WTC11 (cell line): ENCODE measurements around the gene MAN1B1.

Experiments used
- ESRRA ChIP-seq: sonication (generic); formaldehyde crosslinking; IDR thresholded peaks from 2 replicates; pipeline ENCODE4 v1.8.1; 2022; ENCODE audit warnings: mild to moderate bottlenecking, missing genetic modification reagents, borderline replicate concordance
- JUN ChIP-seq: sonication (generic); formaldehyde crosslinking; IDR thresholded peaks from 2 replicates; pipeline ENCODE4 v1.8.0; 2023; ENCODE audit warnings: mild to moderate bottlenecking, missing genetic modification reagents
- OVOL2 ChIP-seq: fragments of 250-450 bp; sonication (Bioruptor Pico); IDR thresholded peaks from 2 replicates; pipeline ENCODE4 v1.9.0; 2021; ENCODE audit warnings: mild to moderate bottlenecking, borderline replicate concordance
- SMAD3 ChIP-seq: sonication (generic); formaldehyde crosslinking; IDR thresholded peaks from 2 replicates; pipeline ENCODE4 v1.8.0; 2022; ENCODE audit warnings: missing genetic modification reagents, mild to moderate bottlenecking, borderline replicate concordance
- SMAD4 ChIP-seq: sonication (generic); formaldehyde crosslinking; IDR thresholded peaks from 2 replicates; pipeline ENCODE4 v1.8.0; 2022; ENCODE audit warnings: mild to moderate bottlenecking, missing genetic modification reagents
- SP1 ChIP-seq: sonication (generic); formaldehyde crosslinking; conservative IDR thresholded peaks from 2 replicates; pipeline ENCODE4 v1.8.1; 2022; ENCODE audit warnings: missing genetic modification reagents
- TEAD4 ChIP-seq: sonication (generic); formaldehyde crosslinking; IDR thresholded peaks from 2 replicates; pipeline ENCODE4 v1.8.0; 2022; ENCODE audit warnings: mild to moderate bottlenecking, missing genetic modification reagents
- TF ChIP-seq, protein P1 (sequence below): sonication (generic); formaldehyde crosslinking; IDR thresholded peaks from 2 replicates; pipeline ENCODE4 v1.8.1; 2022; ENCODE audit warnings: mild to moderate bottlenecking, moderate library complexity, missing genetic modification reagents
- TF ChIP-seq, protein P2 (sequence below): fragments of 200-600 bp; IDR thresholded peaks from 2 replicates; pipeline ENCODE4 v1.8.0; 2022; ENCODE audit warnings: antibody characterized with exemption
- TF ChIP-seq, protein P3 (sequence below): sonication (generic); formaldehyde crosslinking; conservative IDR thresholded peaks from 2 replicates; pipeline ENCODE4 v1.8.1; 2023; ENCODE audit warnings: mild to moderate bottlenecking, low read depth, missing genetic modification reagents, moderate library complexity

DNA sequence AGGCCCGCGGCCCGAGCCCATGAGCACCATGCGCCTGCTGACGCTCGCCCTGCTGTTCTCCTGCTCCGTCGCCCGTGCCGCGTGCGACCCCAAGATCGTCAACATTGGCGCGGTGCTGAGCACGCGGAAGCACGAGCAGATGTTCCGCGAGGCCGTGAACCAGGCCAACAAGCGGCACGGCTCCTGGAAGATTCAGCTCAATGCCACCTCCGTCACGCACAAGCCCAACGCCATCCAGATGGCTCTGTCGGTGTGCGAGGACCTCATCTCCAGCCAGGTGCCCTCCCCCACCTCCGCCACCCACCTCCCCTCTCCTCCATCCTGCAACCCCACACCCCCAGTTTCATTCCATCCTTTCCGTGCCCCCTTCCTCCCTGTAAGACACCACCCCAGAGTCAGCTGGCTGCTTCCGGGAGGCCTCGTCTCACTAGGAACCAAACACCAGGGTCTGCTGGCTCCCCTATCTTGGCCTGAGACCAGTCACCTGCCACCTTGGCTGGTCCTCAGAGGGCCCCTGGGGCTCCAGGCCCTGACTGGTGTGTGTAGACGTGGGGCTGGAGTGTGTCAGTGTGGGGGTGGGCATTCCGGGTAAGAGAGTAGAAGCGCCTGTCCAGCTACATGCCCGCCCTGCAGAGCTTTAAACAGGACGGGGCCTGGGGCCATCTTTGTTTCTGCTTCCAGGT, 52.8 kb downstream of the MAN1B1 start:
- TF ChIP-seq, protein P1, sequence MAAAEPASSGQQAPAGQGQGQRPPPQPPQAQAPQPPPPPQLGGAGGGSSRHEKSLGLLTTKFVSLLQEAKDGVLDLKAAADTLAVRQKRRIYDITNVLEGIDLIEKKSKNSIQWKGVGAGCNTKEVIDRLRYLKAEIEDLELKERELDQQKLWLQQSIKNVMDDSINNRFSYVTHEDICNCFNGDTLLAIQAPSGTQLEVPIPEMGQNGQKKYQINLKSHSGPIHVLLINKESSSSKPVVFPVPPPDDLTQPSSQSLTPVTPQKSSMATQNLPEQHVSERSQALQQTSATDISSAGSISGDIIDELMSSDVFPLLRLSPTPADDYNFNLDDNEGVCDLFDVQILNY = no peak
- TF ChIP-seq SMAD3 = no peak
- no peak for TF ChIP-seq SP1 (CRISPR knock-in tag)
- TF ChIP-seq, protein P2, sequence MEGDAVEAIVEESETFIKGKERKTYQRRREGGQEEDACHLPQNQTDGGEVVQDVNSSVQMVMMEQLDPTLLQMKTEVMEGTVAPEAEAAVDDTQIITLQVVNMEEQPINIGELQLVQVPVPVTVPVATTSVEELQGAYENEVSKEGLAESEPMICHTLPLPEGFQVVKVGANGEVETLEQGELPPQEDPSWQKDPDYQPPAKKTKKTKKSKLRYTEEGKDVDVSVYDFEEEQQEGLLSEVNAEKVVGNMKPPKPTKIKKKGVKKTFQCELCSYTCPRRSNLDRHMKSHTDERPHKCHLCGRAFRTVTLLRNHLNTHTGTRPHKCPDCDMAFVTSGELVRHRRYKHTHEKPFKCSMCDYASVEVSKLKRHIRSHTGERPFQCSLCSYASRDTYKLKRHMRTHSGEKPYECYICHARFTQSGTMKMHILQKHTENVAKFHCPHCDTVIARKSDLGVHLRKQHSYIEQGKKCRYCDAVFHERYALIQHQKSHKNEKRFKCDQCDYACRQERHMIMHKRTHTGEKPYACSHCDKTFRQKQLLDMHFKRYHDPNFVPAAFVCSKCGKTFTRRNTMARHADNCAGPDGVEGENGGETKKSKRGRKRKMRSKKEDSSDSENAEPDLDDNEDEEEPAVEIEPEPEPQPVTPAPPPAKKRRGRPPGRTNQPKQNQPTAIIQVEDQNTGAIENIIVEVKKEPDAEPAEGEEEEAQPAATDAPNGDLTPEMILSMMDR = no peak
- TF ChIP-seq ESRRA = no peak; the same call in 1 of the 2 replicates
- TF ChIP-seq, protein P3, sequence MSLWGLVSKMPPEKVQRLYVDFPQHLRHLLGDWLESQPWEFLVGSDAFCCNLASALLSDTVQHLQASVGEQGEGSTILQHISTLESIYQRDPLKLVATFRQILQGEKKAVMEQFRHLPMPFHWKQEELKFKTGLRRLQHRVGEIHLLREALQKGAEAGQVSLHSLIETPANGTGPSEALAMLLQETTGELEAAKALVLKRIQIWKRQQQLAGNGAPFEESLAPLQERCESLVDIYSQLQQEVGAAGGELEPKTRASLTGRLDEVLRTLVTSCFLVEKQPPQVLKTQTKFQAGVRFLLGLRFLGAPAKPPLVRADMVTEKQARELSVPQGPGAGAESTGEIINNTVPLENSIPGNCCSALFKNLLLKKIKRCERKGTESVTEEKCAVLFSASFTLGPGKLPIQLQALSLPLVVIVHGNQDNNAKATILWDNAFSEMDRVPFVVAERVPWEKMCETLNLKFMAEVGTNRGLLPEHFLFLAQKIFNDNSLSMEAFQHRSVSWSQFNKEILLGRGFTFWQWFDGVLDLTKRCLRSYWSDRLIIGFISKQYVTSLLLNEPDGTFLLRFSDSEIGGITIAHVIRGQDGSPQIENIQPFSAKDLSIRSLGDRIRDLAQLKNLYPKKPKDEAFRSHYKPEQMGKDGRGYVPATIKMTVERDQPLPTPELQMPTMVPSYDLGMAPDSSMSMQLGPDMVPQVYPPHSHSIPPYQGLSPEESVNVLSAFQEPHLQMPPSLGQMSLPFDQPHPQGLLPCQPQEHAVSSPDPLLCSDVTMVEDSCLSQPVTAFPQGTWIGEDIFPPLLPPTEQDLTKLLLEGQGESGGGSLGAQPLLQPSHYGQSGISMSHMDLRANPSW = no peak
- TF ChIP-seq JUN (CRISPR knock-in tag) = no peak
- no peak for TF ChIP-seq OVOL2 (CRISPR knock-in tag)
- TF ChIP-seq TEAD4 (CRISPR knock-in tag) = no peak
- no peak for TF ChIP-seq SMAD4 (CRISPR knock-in tag)
